GM12865 (cell line): ENCODE results near the gene VCAN.

ENCODE experiments used
- DNase-seq: peaks from one replicate; pipeline ENCODE4 v3.0.0; 2010; ENCODE audit warnings: low read depth
- H3K4me3 ChIP-seq: 2 replicates; pipeline ENCODE4 v1.5.1; 2011; ENCODE audit warnings: mild to moderate bottlenecking, low read depth, low read length, control low read depth
- CTCF ChIP-seq: IDR thresholded peaks from 2 replicates; pipeline ENCODE4 v1.5.1; 2011; ENCODE audit warnings: low read length, control low read depth, low read depth, inconsistent platforms; ENCODE audit not compliant: insufficient read depth; ENCODE audit errors: missing control alignments

VCAN gene

GRCh38 chr5:83590966-83591365, 119.4 kb downstream of the VCAN start:
- no peak for TF ChIP-seq CTCF
- DNase-seq, result no peak
- H3K4me3 ChIP-seq, result no peak overlapping the region

- DNase-seq, result no peak
- no peak overlapping the region for H3K4me3 ChIP-seq
- TF ChIP-seq CTCF, result no peak
These were observed 123.7 kb downstream of the VCAN start for GRCh38 chr5:83595217-83595616.

GRCh38 chr5:83608122-83608521, 136.6 kb downstream of the VCAN start:
- peak; percentile 49 for TF ChIP-seq CTCF
- peak; percentile 48 for DNase-seq

GRCh38 chr5:83614841-83615240, 143.3 kb downstream of the VCAN start:
- no peak for DNase-seq
- H3K4me3 ChIP-seq, result no peak overlapping the region
- TF ChIP-seq CTCF, result no peak

More at GRCh38 chr5:83608122-83608521, 136.6 kb downstream of the VCAN start:
- no peak overlapping the region for H3K4me3 ChIP-seq

GRCh38 chr5:83628360-83628759, 156.8 kb downstream of the VCAN start:
- H3K4me3 ChIP-seq, result no peak overlapping the region
- no peak for TF ChIP-seq CTCF
- no peak for DNase-seq
